HepG2 (cell line): Measurements from ENCODE around the gene WDR37. TPM values are rescaled to one million over a fixed set of nuclear protein-coding genes. Genes with fewer than 3 reads are reported as not detected.

Experiments
- ARID2 ChIP-seq: sonication (generic); formaldehyde crosslinking; IDR thresholded peaks from 2 replicates; pipeline ENCODE4 v1.8.1; 2022; ENCODE audit warnings: mild to moderate bottlenecking, missing genetic modification reagents, borderline replicate concordance
- ARNTL ChIP-seq: sonication (generic); formaldehyde crosslinking; IDR thresholded peaks from 2 replicates; pipeline ENCODE4 v1.4.0; 2020; ENCODE audit warnings: mild to moderate bottlenecking, missing genetic modification reagents
- BRD4 ChIP-seq: sonication (generic); formaldehyde crosslinking; IDR thresholded peaks from 2 replicates; pipeline ENCODE4 v1.4.0; 2020; ENCODE audit warnings: missing genetic modification reagents
- DNMT1 ChIP-seq: sonication (generic); formaldehyde crosslinking; IDR thresholded peaks from 2 replicates; pipeline ENCODE4 v1.5.1; 2020; ENCODE audit warnings: mild to moderate bottlenecking, missing genetic modification reagents
- EEA1 ChIP-seq: sonication (generic); formaldehyde crosslinking; IDR thresholded peaks from 2 replicates; pipeline ENCODE4 v1.5.1; 2020; ENCODE audit warnings: mild to moderate bottlenecking, missing genetic modification reagents, borderline replicate concordance
- EED ChIP-seq: sonication (generic); formaldehyde crosslinking; IDR thresholded peaks from 2 replicates; pipeline ENCODE4 v1.5.0; 2020; ENCODE audit warnings: mild to moderate bottlenecking, missing genetic modification reagents
- KMT2B ChIP-seq: IDR thresholded peaks from 2 replicates; pipeline ENCODE4 v1.6.1; 2016; ENCODE audit warnings: missing genetic modification reagents, missing compliant biosample characterization
- NR2C2 ChIP-seq: sonication (generic); formaldehyde crosslinking; IDR thresholded peaks from 2 replicates; pipeline ENCODE4 v1.4.0; 2020; ENCODE audit warnings: missing genetic modification reagents, mild to moderate bottlenecking, moderate library complexity, borderline replicate concordance
- POLR2AphosphoS5 ChIP-seq: IDR thresholded peaks from 2 replicates; pipeline ENCODE4 v1.6.1; 2012; ENCODE audit warnings: low read depth, low read length
- RAD21 ChIP-seq: fragments of 450-650 bp; formaldehyde crosslinking; IDR thresholded peaks from 2 replicates; pipeline ENCODE4 v1.5.0; 2020; ENCODE audit warnings: mild to moderate bottlenecking
- SOX13 ChIP-seq, 3 experiments: fragments of 450-650 bp in 1 of 3; sonication (generic) in 1 of 3; formaldehyde crosslinking in 1 of 3; IDR thresholded peaks in 2 of 3; conservative IDR thresholded peaks in 1 of 3; 2 replicates each; pipeline versions ENCODE4 v1.5.0 to v1.6.1; 2016 to 2020; ENCODE audit warnings: antibody characterized with exemption in 1 of 3, mild to moderate bottlenecking in 1 of 3, missing compliant biosample characterization in 1 of 3, missing genetic modification reagents in 1 of 3, moderate library complexity in 1 of 3
- U2AF1 ChIP-seq: fragments of 200-400 bp; formaldehyde crosslinking; optimal IDR thresholded peaks from 2 replicates; pipeline ENCODE3; 2017; ENCODE audit warnings: mild to moderate bottlenecking, low read depth, low read length
- U2AF2 ChIP-seq: fragments of 200-400 bp; formaldehyde crosslinking; IDR thresholded peaks from 2 replicates; pipeline ENCODE4 v1.6.1; 2017; ENCODE audit warnings: low read depth, mild to moderate bottlenecking, low read length
- ZFAT ChIP-seq: sonication (generic); formaldehyde crosslinking; conservative IDR thresholded peaks from 2 replicates; pipeline ENCODE4 v1.8.1; 2023; ENCODE audit warnings: missing genetic modification reagents, inconsistent platforms
- ZIK1 ChIP-seq: sonication (generic); formaldehyde crosslinking; IDR thresholded peaks from 2 replicates; pipeline ENCODE4 v1.5.0; 2020; ENCODE audit warnings: mild to moderate bottlenecking, low read depth, missing genetic modification reagents, borderline replicate concordance
- ZNF207 ChIP-seq: fragments of 450-650 bp; IDR thresholded peaks from 2 replicates; pipeline ENCODE4 v1.6.1; 2016; ENCODE audit warnings: antibody characterized with exemption, borderline replicate concordance
- ZNF232 ChIP-seq: sonication (generic); formaldehyde crosslinking; IDR thresholded peaks from 2 replicates; pipeline ENCODE4 v1.4.0; 2020; ENCODE audit warnings: missing genetic modification reagents, borderline replicate concordance
- ZNF546 ChIP-seq: sonication (generic); formaldehyde crosslinking; conservative IDR thresholded peaks from 2 replicates; pipeline ENCODE4 v1.8.1; 2023; ENCODE audit warnings: mild to moderate bottlenecking, missing genetic modification reagents
- ZNF891 ChIP-seq: sonication (generic); formaldehyde crosslinking; IDR thresholded peaks from 2 replicates; pipeline ENCODE4 v1.5.0; 2020; ENCODE audit warnings: mild to moderate bottlenecking, missing genetic modification reagents
- polyA plus RNA-seq, 8 experiments: library from polyadenylated mRNA; depleted of rRNA in 3 of 8; stranded (reverse) in 7 of 8; unstranded in 1 of 8; fragments of >200 nt; fragmentation: Illumina TruSeq in 4 of 8; extraction: Trizol in 4 of 8; gene quantifications; 2 replicates each; pipeline versions ENCODE4 v1.2.1 to v1.2.3, GENCODE V29; 2011 to 2016; ENCODE audit warnings: low read depth in 4 of 8, missing spikeins in 1 of 8, mixed read lengths in 1 of 8; ENCODE audit not compliant: insufficient read depth in 1 of 8
- total RNA-seq, 5 experiments: library from RNA; depleted of rRNA; stranded (reverse); fragments of >200 nt; fragmentation: Illumina TruSeq; extraction: Trizol; gene quantifications; 2 replicates each; pipeline ENCODE4 v1.2.3, GENCODE V29; 2016; ENCODE audit warnings: low read depth in 1 of 5
- TF ChIP-seq, protein P1 (sequence below): sonication (generic); formaldehyde crosslinking; IDR thresholded peaks from 2 replicates; pipeline ENCODE4 v1.4.0; 2020; ENCODE audit warnings: missing genetic modification reagents, borderline replicate concordance
- TF ChIP-seq, protein P2 (sequence below): IDR thresholded peaks from 2 replicates; pipeline ENCODE4 v1.6.1; 2016; ENCODE audit warnings: control low read depth
- TF ChIP-seq, protein P3 (sequence below): sonication (generic); formaldehyde crosslinking; IDR thresholded peaks from 2 replicates; pipeline ENCODE4 v1.8.1; 2023; ENCODE audit warnings: mild to moderate bottlenecking, missing genetic modification reagents
- TF ChIP-seq, protein P4 (sequence below): sonication (generic); formaldehyde crosslinking; IDR thresholded peaks from 2 replicates; pipeline ENCODE4 v1.5.0; 2020; ENCODE audit warnings: missing genetic modification reagents

WDR37 gene
- total and polyA plus RNA-seq, 2 of the 13 experiments (the other 11 are each of a cell fraction or from before 2014, with no cell fraction given), result 5.9 to 7.5 TPM

DNA sequence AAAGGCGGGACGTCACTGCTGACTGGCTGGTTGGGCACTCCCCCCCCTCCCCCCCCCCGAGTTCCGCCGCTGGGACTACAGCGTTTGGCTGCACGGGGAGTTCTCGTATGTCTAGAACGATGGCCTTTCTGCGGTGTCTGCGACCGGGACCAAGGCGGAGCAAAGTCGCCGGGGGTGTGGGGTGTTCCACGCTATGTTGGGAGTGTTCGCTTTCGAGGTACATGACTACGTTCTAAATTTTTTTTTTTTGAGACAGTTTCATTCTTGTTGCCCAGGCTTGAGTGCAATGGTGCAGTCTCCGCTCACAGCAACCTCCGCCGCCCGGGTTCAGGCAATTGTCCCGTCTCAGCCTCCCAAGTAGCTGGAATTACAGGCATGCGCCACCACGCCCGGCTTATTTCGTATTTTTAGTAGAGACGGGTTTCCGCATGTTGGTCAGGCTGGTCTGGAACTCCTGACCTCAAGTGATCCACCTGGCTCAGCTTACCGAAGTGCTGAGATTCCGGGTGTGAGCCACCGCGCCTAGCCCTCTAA is 6.7 kb upstream of the WDR37 start (continued):
- TF ChIP-seq EEA1 (CRISPR knock-in tag) (no peak), ZNF207 (no peak), RAD21 (CRISPR knock-in tag) (no peak), ZNF232 (CRISPR knock-in tag) (no peak), ZFAT (0 out of 2 replicates have a peak, but pooled peaks have one; percentile 1), KMT2B (peak; percentile 10; the same call in 1 of the 2 replicates), ZNF546 (CRISPR knock-in tag) (0 out of 2 replicates have a peak, but pooled peaks have one; percentile 8), U2AF2 (no peak), SOX13 (IDR thresholded peaks at IDR 0.05) (no peak), SOX13 (CRISPR knock-in tag; conservative IDR thresholded peaks at IDR 0.05 in 1 of 2, IDR thresholded peaks at IDR 0.05 in 1 of 2) (no peak), DNMT1 (no peak), NR2C2 (CRISPR knock-in tag) (no peak), POLR2AphosphoS5 (no peak; the same call in 1 of the 2 replicates), ZIK1 (no peak), U2AF1 (no peak), EED (no peak), ZNF891 (CRISPR knock-in tag) (no peak), BRD4 (CRISPR knock-in tag) (no peak), ARNTL (CRISPR knock-in tag) (no peak), ARID2 (CRISPR knock-in tag) (no peak)
- TF ChIP-seq, protein P1, sequence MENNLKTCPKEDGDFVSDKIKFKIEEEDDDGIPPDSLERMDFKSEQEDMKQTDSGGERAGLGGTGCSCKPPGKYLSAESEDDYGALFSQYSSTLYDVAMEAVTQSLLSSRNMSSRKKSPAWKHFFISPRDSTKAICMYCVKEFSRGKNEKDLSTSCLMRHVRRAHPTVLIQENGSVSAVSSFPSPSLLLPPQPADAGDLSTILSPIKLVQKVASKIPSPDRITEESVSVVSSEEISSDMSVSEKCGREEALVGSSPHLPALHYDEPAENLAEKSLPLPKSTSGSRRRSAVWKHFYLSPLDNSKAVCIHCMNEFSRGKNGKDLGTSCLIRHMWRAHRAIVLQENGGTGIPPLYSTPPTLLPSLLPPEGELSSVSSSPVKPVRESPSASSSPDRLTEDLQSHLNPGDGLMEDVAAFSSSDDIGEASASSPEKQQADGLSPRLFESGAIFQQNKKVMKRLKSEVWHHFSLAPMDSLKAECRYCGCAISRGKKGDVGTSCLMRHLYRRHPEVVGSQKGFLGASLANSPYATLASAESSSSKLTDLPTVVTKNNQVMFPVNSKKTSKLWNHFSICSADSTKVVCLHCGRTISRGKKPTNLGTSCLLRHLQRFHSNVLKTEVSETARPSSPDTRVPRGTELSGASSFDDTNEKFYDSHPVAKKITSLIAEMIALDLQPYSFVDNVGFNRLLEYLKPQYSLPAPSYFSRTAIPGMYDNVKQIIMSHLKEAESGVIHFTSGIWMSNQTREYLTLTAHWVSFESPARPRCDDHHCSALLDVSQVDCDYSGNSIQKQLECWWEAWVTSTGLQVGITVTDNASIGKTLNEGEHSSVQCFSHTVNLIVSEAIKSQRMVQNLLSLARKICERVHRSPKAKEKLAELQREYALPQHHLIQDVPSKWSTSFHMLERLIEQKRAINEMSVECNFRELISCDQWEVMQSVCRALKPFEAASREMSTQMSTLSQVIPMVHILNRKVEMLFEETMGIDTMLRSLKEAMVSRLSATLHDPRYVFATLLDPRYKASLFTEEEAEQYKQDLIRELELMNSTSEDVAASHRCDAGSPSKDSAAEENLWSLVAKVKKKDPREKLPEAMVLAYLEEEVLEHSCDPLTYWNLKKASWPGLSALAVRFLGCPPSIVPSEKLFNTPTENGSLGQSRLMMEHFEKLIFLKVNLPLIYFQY, result no peak
- TF ChIP-seq, protein P2, sequence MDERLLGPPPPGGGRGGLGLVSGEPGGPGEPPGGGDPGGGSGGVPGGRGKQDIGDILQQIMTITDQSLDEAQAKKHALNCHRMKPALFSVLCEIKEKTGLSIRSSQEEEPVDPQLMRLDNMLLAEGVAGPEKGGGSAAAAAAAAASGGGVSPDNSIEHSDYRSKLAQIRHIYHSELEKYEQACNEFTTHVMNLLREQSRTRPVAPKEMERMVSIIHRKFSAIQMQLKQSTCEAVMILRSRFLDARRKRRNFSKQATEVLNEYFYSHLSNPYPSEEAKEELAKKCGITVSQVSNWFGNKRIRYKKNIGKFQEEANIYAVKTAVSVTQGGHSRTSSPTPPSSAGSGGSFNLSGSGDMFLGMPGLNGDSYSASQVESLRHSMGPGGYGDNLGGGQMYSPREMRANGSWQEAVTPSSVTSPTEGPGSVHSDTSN, result no peak
- TF ChIP-seq, protein P3, sequence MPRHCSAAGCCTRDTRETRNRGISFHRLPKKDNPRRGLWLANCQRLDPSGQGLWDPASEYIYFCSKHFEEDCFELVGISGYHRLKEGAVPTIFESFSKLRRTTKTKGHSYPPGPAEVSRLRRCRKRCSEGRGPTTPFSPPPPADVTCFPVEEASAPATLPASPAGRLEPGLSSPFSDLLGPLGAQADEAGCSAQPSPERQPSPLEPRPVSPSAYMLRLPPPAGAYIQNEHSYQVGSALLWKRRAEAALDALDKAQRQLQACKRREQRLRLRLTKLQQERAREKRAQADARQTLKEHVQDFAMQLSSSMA (CRISPR knock-in tag), result no peak
- TF ChIP-seq, protein P4, sequence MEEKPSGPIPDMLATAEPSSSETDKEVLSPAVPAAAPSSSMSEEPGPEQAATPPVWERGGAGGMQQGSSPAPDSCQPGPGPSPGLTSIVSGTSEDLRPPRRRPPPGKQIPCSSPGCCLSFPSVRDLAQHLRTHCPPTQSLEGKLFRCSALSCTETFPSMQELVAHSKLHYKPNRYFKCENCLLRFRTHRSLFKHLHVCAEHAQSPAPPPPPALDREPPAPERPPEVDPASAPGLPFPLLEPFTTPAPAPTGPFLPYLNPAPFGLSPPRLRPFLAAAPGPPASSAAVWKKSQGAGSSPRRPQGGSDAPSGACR, result no peak
